ENCODE data around the gene FHIT. TPM values are rescaled to one million over a fixed set of nuclear protein-coding genes. Genes with fewer than 3 reads are reported as not detected.

FHIT gene
- total and polyA plus RNA-seq, 2 of the 4 experiments (the other 2 are of a cell fraction) = 0.07 TPM; not detected in 1

DNA sequence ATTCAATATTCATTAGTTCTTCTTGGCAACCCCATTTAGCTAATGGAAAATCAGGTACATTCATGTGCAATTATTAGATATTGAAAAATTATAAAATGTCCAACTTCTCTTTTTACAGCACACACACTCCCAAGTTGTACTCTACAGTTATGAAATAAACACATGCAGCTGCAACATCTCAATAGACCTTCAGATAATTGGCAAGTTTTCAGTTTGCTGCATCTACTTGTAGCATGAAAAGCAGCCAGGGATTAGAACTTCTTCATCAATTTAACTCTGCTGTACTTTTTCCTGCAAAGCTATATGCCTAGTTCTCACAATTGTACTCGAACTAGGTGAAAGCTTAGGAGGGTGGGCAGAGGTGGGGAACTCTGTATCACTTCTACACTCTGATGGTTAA is 46.6 kb upstream of the FHIT start:
- Histone ChIP-seq H2BK120ac (ENCODE audit: low read depth, low read length) (no peak overlapping the region), H3K4me3 (ENCODE audit: insufficient read depth, low read depth, low read length) (no peak overlapping the region), H2AFZ (replicated peaks; ENCODE audit: low read length, poor library complexity) (no peak overlapping the region), H3K4me2 (ENCODE audit: low read depth, low read length) (no peak overlapping the region), H3K9me1 (ENCODE audit: insufficient read depth, low read length) (no peaks in the 10 kb centered on the region), H4K5ac (ENCODE audit: low read depth, low read length) (no peak overlapping the region), H2BK5ac (ENCODE audit: low read depth, low read length, poor library complexity, severe bottlenecking) (no peak overlapping the region), H3K79me1 (ENCODE audit: low read depth in 1 of 2, low read length in 2 of 2) (no peaks in the 10 kb centered on the region), H4K20me1 (ENCODE audit: insufficient read depth, low read length) (no peaks in the 10 kb centered on the region), H3K27me3 (ENCODE audit: control insufficient read depth, insufficient read depth, low read length) (no peaks in the 10 kb centered on the region), H2BK20ac (ENCODE audit: low read depth, low read length) (no peak overlapping the region), H3K27ac (ENCODE audit: insufficient read depth, low read length) (no peak overlapping the region), H3K36me3 (ENCODE audit: control insufficient read depth, insufficient read depth, low read length) (no peaks in the 10 kb centered on the region), H2BK15ac (ENCODE audit: low read depth, low read length) (no peak overlapping the region), H3K4ac (ENCODE audit: low read depth, low read length) (no peak overlapping the region), H3K14ac (replicated peaks; ENCODE audit: low read depth, low read length) (no peak overlapping the region), H3K4me1 (ENCODE audit: control insufficient read depth, insufficient read depth, low read length) (no peaks in the 10 kb centered on the region), H4K91ac (ENCODE audit: insufficient read depth, low read depth, low read length) (no peak overlapping the region), H3K9ac (ENCODE audit: low read depth, low read length) (no peak overlapping the region), H3K23ac (ENCODE audit: low read depth, low read length) (no peak overlapping the region), H2AK9ac (replicated peaks; ENCODE audit: low read depth, low read length, poor library complexity) (no peak overlapping the region), H3K9me3 (ENCODE audit: control insufficient read depth, insufficient read depth, low read length) (no peaks in the 10 kb centered on the region), H4K8ac (ENCODE audit: low read depth in 2 of 2, low read length in 2 of 2) (no peak overlapping the region), H3K56ac (ENCODE audit: extremely low read depth, insufficient read depth, low read length) (no peak overlapping the region), H2AK5ac (ENCODE audit: low read depth, low read length) (no peak overlapping the region), H3K18ac (ENCODE audit: low read depth, low read length) (no peak overlapping the region)
- ChIA-PET CTCF (no interaction called here), POLR2A (ENCODE audit: unreplicated experiment) (no interaction called here)
- ATAC-seq (ENCODE audit: low read depth) (no peak), DNase-seq (no peak)
- BruUV-seq (replicated peaks) = no TSS peak
- intact Hi-C loops (cut with micrococcal nuclease) = no loop called here
- in situ Hi-C loops (cut with MboI; ENCODE audit: low sequenced_read_pairs) = no loop called here
- dilution Hi-C loops (cut with HindIII; ENCODE audit: low sequenced_read_pairs, unreplicated experiment) = no loop called here
- TF ChIP-seq, protein P1, sequence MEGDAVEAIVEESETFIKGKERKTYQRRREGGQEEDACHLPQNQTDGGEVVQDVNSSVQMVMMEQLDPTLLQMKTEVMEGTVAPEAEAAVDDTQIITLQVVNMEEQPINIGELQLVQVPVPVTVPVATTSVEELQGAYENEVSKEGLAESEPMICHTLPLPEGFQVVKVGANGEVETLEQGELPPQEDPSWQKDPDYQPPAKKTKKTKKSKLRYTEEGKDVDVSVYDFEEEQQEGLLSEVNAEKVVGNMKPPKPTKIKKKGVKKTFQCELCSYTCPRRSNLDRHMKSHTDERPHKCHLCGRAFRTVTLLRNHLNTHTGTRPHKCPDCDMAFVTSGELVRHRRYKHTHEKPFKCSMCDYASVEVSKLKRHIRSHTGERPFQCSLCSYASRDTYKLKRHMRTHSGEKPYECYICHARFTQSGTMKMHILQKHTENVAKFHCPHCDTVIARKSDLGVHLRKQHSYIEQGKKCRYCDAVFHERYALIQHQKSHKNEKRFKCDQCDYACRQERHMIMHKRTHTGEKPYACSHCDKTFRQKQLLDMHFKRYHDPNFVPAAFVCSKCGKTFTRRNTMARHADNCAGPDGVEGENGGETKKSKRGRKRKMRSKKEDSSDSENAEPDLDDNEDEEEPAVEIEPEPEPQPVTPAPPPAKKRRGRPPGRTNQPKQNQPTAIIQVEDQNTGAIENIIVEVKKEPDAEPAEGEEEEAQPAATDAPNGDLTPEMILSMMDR (conservative IDR thresholded peaks at IDR 0.05; ENCODE audit: low read depth, low read length) = no peak
- TF ChIP-seq CEBPB (IDR thresholded peaks at IDR 0.05; ENCODE audit: low read depth, low read length) (no peak), SMC3 (IDR thresholded peaks at IDR 0.05; ENCODE audit: low read depth, low read length) (no peak), RAD21 (IDR thresholded peaks at IDR 0.05; ENCODE audit: low read length) (no peak), MXI1 (IDR thresholded peaks at IDR 0.05; ENCODE audit: borderline replicate concordance, low read depth, low read length) (no peak), BHLHE40 (IDR thresholded peaks at IDR 0.05; ENCODE audit: low read depth, low read length) (no peak), MAZ (IDR thresholded peaks at IDR 0.05; ENCODE audit: borderline replicate concordance, low read depth, low read length) (no peak), CHD1 (IDR thresholded peaks at IDR 0.05; ENCODE audit: low read depth, low read length) (no peak), FOS (IDR thresholded peaks at IDR 0.05; ENCODE audit: low read depth, low read length) (no peak), MAFK (IDR thresholded peaks at IDR 0.05; ENCODE audit: low read depth, low read length) (no peak), RFX5 (IDR thresholded peaks at IDR 0.05; ENCODE audit: low read depth, low read length) (no peak), POLR2A (IDR thresholded peaks at IDR 0.05; ENCODE audit: low read depth, low read length) (no peak), NFE2L2 (IDR thresholded peaks at IDR 0.05; ENCODE audit: low read depth, low read length) (no peak), RCOR1 (IDR thresholded peaks at IDR 0.05; ENCODE audit: insufficient replicate concordance, low read length) (no peak)
- TF ChIP-seq, protein P2, sequence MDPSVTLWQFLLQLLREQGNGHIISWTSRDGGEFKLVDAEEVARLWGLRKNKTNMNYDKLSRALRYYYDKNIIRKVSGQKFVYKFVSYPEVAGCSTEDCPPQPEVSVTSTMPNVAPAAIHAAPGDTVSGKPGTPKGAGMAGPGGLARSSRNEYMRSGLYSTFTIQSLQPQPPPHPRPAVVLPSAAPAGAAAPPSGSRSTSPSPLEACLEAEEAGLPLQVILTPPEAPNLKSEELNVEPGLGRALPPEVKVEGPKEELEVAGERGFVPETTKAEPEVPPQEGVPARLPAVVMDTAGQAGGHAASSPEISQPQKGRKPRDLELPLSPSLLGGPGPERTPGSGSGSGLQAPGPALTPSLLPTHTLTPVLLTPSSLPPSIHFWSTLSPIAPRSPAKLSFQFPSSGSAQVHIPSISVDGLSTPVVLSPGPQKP (IDR thresholded peaks at IDR 0.05; ENCODE audit: borderline replicate concordance, low read depth, low read length) = no peak
- TF ChIP-seq, protein P3, sequence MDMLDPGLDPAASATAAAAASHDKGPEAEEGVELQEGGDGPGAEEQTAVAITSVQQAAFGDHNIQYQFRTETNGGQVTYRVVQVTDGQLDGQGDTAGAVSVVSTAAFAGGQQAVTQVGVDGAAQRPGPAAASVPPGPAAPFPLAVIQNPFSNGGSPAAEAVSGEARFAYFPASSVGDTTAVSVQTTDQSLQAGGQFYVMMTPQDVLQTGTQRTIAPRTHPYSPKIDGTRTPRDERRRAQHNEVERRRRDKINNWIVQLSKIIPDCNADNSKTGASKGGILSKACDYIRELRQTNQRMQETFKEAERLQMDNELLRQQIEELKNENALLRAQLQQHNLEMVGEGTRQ (IDR thresholded peaks at IDR 0.05; ENCODE audit: low read depth, low read length) = no peak
- WGBS, 2 experiments (ENCODE audit: extremely low coverage in 2 of 2, insufficient read length in 1 of 2) = no CpG with 5 or more reads among the region's 1 CpG
